Panc1 (cell line): Measurements from ENCODE around the gene CA9. TPM values are rescaled to one million over a fixed set of nuclear protein-coding genes. Genes with fewer than 3 reads are reported as not detected.

Experiments used
- ATAC-seq: fragments of 200-7000 bp; cut with Tn5 transposase; 2 replicates; pipeline ENCODE4 v1.9.1; 2020; ENCODE audit warnings: mild to moderate bottlenecking, moderate library complexity
- BruUV-seq: library from RNA; stranded (reverse); fragments of 400-500 nt; replicated peaks from 2 replicates; lab custom pipeline; 2021; lab: Mats Ljungman, UMichigan
- CTCF ChIA-PET: fragments of 300-600 bp; sonication (Branson Sonifier 250); formaldehyde crosslinking; loops from one replicate; lab custom pipeline; 2022; ENCODE audit warnings: antibody characterized with exemption; lab: Charles Lee
- POLR2A ChIA-PET: fragments of 300-600 bp; sonication (Branson Sonifier 250); formaldehyde crosslinking; loops from one replicate; lab custom pipeline; 2022; ENCODE audit warnings: antibody characterized with exemption; lab: Charles Lee
- DNase-seq: peaks from one replicate; pipeline ENCODE4 v3.0.0-alpha.2; 2010; ENCODE audit warnings: low read depth, low spot score
- H3K27ac ChIP-seq: 2 replicates; pipeline ENCODE4 v1.5.1; 2011; ENCODE audit warnings: mild to moderate bottlenecking, low read length, inconsistent platforms
- H3K27me3 ChIP-seq: fragments of 200-500 bp; sonication (Bioruptor generic); 2 replicates; pipeline ENCODE4 v1.6.0; 2014; ENCODE audit warnings: low read length, inconsistent platforms; ENCODE audit not compliant: control insufficient read depth, insufficient read depth
- H3K36me3 ChIP-seq: fragments of 200-500 bp; sonication (Bioruptor generic); 2 replicates; pipeline ENCODE4 v1.5.1; 2014; ENCODE audit warnings: inconsistent platforms, mild to moderate bottlenecking, low read length, moderate library complexity; ENCODE audit not compliant: control insufficient read depth, insufficient read depth
- H3K4me1 ChIP-seq: 2 replicates; pipeline ENCODE4 v1.5.1; 2011; ENCODE audit warnings: inconsistent platforms, mild to moderate bottlenecking, low read length, moderate library complexity; ENCODE audit not compliant: control insufficient read depth, insufficient read depth
- H3K4me3 ChIP-seq, 2 experiments: 2 replicates each; pipeline ENCODE4 v1.5.1; 2011 to 2012; ENCODE audit warnings: low read depth in 2 of 2, low read length in 2 of 2, mild to moderate bottlenecking in 2 of 2, inconsistent platforms in 1 of 2, moderate library complexity in 1 of 2
- H3K9me3 ChIP-seq: fragments of 200-500 bp; sonication (Bioruptor generic); 2 replicates; pipeline ENCODE4 v1.5.1; 2014; ENCODE audit warnings: low read depth, mild to moderate bottlenecking, inconsistent platforms, low read length, moderate library complexity; ENCODE audit not compliant: control insufficient read depth, insufficient read depth
- POLR2AphosphoS5 ChIP-seq: IDR thresholded peaks from 2 replicates; pipeline ENCODE4 v1.6.1; 2012; ENCODE audit warnings: mild to moderate bottlenecking, low read depth, low read length, moderate library complexity
- SIN3A ChIP-seq: IDR thresholded peaks from 2 replicates; pipeline ENCODE4 v1.6.1; 2012; ENCODE audit warnings: low read depth, mild to moderate bottlenecking, low read length, moderate library complexity, borderline replicate concordance; ENCODE audit not compliant: insufficient read depth
- TCF7L2 ChIP-seq: IDR thresholded peaks from 2 replicates; pipeline ENCODE4 v1.6.1; 2011; ENCODE audit warnings: mild to moderate bottlenecking, low read depth, low read length, inconsistent platforms
- in situ Hi-C: cut with HindIII; loops from 2 replicates; pipeline ENCODE4 v1.10.0; 2016; ENCODE audit warnings: low sequenced_read_pairs, low pct_unique_long_range_greater_than_20kb
- intact Hi-C: fragments of 100-400 bp; cut with micrococcal nuclease; formaldehyde crosslinking; loops from one replicate; pipeline ENCODE4 v1.10.0; 2022; ENCODE audit not compliant: unreplicated experiment
- total RNA-seq: library from RNA; stranded (reverse); gene quantifications from one replicate; pipeline ENCODE4 v1.2.1, GENCODE V29; 2021; ENCODE audit not compliant: unreplicated experiment
- TF ChIP-seq, protein P1 (sequence below): fragments of 450-650 bp; IDR thresholded peaks from 2 replicates; pipeline ENCODE4 v1.5.1; 2017; ENCODE audit warnings: mild to moderate bottlenecking
- TF ChIP-seq, protein P2 (sequence below), 2 experiments: IDR thresholded peaks; 2 replicates each; pipeline ENCODE4 v1.6.1; 2011 to 2012; ENCODE audit warnings: low read depth in 2 of 2, control low read depth in 1 of 2, low read length in 1 of 2, mild to moderate bottlenecking in 1 of 2, moderate library complexity in 1 of 2; ENCODE audit not compliant: insufficient read depth in 1 of 2

The CA9 gene
- total RNA-seq, 1 experiment from 2014 or later = 0.31 TPM

DNA sequence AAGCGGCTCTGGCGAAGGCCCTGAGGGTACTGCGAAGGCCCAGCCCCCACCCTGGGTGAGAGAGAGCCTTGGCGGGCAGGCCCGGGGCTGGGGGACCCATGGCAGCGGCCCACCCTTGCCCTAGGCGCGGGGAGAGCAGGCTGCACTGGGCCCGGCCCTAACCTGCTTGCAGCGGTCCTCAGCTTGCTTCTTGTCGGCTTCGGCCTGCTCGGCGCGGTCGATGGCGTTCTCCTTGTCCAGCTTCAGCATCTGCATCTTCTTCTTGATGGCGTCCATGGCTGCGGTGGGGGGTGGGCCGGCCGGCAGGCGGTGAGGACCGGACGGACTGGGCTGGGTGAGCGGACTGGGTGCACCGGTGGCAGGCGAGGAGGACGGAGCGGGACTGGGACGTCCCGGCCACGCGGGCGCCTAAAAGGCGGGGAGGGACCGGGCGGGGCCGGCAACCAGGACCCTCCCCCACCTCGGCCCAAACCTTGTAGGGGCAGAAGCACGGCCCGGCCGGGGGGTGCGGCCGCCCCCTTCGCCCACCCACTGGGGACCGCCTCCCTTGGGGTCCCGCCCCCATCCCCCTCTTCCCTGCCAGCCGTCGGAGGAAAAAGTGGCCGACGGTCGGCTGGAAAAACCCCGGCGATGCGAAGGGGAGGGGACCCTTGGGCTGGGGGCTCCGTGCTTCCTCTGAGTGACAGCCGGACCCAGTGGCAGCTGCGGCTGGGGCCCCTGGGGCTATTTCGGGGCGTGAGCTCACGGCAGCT lies 16.0 kb downstream of the CA9 start, which contains the start of gene TPM2:
Gene TPM2, minus strand, starts transcription at position 384 of the 752 bp plus-strand sequence. Its CDS starts 108 bp downstream, at position 276.
- in situ Hi-C loops (no loop called here), intact Hi-C loops (loop anchor here (5.0 kb wide), 1 partner anchor 32 kb away; the partner anchor contains the start of genes CCDC107 and RMRP)
- DNase-seq (no peak), ATAC-seq (peak; percentile 87)
- H3K27ac ChIP-seq = peak within 1 kb of the TSS; percentile 93
- POLR2A ChIA-PET = interaction anchor here (0.5 to 0.7 kb wide), 7 partner anchors 23 to 479 kb away, joined by 3 to 7 read pairs (median 4); partner anchors contain the start of gene CCDC107
- H3K36me3 ChIP-seq = peaks cover 10% of the 10 kb centered on the region; the same call in 1 of the 2 replicates
- no peaks in the 10 kb centered on the region for H3K27me3 ChIP-seq
- no TSS peak for BruUV-seq
- TF ChIP-seq, protein P1, sequence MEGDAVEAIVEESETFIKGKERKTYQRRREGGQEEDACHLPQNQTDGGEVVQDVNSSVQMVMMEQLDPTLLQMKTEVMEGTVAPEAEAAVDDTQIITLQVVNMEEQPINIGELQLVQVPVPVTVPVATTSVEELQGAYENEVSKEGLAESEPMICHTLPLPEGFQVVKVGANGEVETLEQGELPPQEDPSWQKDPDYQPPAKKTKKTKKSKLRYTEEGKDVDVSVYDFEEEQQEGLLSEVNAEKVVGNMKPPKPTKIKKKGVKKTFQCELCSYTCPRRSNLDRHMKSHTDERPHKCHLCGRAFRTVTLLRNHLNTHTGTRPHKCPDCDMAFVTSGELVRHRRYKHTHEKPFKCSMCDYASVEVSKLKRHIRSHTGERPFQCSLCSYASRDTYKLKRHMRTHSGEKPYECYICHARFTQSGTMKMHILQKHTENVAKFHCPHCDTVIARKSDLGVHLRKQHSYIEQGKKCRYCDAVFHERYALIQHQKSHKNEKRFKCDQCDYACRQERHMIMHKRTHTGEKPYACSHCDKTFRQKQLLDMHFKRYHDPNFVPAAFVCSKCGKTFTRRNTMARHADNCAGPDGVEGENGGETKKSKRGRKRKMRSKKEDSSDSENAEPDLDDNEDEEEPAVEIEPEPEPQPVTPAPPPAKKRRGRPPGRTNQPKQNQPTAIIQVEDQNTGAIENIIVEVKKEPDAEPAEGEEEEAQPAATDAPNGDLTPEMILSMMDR = no peak
- TF ChIP-seq SIN3A (peak; percentile 90; the same call in 1 of the 2 replicates), POLR2AphosphoS5 (peak; percentile 99), TCF7L2 (no peak; the same call in 1 of the 2 replicates)
- TF ChIP-seq, protein P2, sequence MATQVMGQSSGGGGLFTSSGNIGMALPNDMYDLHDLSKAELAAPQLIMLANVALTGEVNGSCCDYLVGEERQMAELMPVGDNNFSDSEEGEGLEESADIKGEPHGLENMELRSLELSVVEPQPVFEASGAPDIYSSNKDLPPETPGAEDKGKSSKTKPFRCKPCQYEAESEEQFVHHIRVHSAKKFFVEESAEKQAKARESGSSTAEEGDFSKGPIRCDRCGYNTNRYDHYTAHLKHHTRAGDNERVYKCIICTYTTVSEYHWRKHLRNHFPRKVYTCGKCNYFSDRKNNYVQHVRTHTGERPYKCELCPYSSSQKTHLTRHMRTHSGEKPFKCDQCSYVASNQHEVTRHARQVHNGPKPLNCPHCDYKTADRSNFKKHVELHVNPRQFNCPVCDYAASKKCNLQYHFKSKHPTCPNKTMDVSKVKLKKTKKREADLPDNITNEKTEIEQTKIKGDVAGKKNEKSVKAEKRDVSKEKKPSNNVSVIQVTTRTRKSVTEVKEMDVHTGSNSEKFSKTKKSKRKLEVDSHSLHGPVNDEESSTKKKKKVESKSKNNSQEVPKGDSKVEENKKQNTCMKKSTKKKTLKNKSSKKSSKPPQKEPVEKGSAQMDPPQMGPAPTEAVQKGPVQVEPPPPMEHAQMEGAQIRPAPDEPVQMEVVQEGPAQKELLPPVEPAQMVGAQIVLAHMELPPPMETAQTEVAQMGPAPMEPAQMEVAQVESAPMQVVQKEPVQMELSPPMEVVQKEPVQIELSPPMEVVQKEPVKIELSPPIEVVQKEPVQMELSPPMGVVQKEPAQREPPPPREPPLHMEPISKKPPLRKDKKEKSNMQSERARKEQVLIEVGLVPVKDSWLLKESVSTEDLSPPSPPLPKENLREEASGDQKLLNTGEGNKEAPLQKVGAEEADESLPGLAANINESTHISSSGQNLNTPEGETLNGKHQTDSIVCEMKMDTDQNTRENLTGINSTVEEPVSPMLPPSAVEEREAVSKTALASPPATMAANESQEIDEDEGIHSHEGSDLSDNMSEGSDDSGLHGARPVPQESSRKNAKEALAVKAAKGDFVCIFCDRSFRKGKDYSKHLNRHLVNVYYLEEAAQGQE (IDR thresholded peaks at IDR 0.05; ENCODE audit: insufficient read depth in 1 of 2, low read depth in 2 of 2, low read length in 1 of 2) = peak in 1 of 2 experiments; percentile 56; a peak in 1 of 4 replicates
- peaks cover 31% of the 10 kb centered on the region for H3K4me1 ChIP-seq
- peak within 1 kb of the TSS; percentile 71 to 89 for H3K4me3 ChIP-seq
- H3K9me3 ChIP-seq = no peaks in the 10 kb centered on the region
- CTCF ChIA-PET = interaction anchor here (0.6 to 1.8 kb wide), 5 partner anchors 24 to 41 kb away, joined by 3 to 6 read pairs (median 4); partner anchors contain the start of genes ARHGEF39, CCDC107 and RMRP

DNA sequence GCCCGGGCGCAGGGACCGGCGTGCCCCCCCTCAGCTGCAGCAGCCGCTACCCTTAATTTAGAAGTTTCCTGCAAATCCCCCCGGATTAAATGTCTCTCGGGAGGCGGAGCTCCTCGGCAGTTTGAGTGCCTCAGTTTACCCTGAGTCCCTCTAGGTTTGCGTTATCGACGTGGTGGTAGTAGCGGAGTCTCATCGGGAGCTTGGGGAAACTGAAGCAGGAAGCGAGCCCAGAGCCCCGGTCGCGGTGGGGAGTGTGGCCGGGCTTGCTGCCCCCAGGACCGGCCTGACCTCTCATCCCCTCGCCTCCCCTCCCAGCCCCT lies 16.5 kb downstream of the CA9 start:
- ATAC-seq (no peak), DNase-seq (no peak)
- in situ Hi-C loops (no loop called here), intact Hi-C loops (loop anchor here (5.0 kb wide), 1 partner anchor 33 kb away; the partner anchor contains the start of genes CCDC107 and RMRP)
- POLR2A ChIA-PET = interaction anchor here (0.5 to 1.5 kb wide), 5 partner anchors 15 to 198 kb away, joined by 3 to 8 read pairs (median 6); no protein-coding TSS in a partner anchor
- H3K9me3 ChIP-seq = no peaks in the 10 kb centered on the region
- CTCF ChIA-PET = interaction anchor here (0.6 to 1.8 kb wide), 5 partner anchors 15 to 40 kb away, joined by 3 to 6 read pairs (median 4); partner anchors contain the start of genes ARHGEF39, CCDC107 and RMRP
- TF ChIP-seq SIN3A = no peak; the same call in 1 of the 2 replicates
- no peak for TF ChIP-seq TCF7L2
- no peak for TF ChIP-seq POLR2AphosphoS5
- TF ChIP-seq, protein P2 (IDR thresholded peaks at IDR 0.05; ENCODE audit: insufficient read depth in 1 of 2, low read depth in 2 of 2, low read length in 1 of 2) = no peak
- TF ChIP-seq, protein P1 = no peak
- H3K27ac ChIP-seq = peak overlapping the region; percentile 89
- no peaks in the 10 kb centered on the region for H3K27me3 ChIP-seq
- peak overlapping the region; percentile 71 to 89 for H3K4me3 ChIP-seq
- no TSS peak for BruUV-seq
- peaks cover 31% of the 10 kb centered on the region for H3K4me1 ChIP-seq
- H3K36me3 ChIP-seq = peaks cover 10% of the 10 kb centered on the region; the same call in 1 of the 2 replicates
